Measurements from ENCODE around the gene RBL1. TPM values are rescaled to one million over a fixed set of nuclear protein-coding genes. Genes with fewer than 3 reads are reported as not detected.

Gene RBL1
- total RNA-seq, 3 donors from 2014 or later (not counting 1 experiment from before 2014, with no cell fraction given), result 21.0 to 28.4 (median 22.2) TPM

GRCh38 chr20:37111926-37112455 lies 16.2 kb upstream of the RBL1 start:
- intact Hi-C loops (cut with micrococcal nuclease), result no loop called here

DNA sequence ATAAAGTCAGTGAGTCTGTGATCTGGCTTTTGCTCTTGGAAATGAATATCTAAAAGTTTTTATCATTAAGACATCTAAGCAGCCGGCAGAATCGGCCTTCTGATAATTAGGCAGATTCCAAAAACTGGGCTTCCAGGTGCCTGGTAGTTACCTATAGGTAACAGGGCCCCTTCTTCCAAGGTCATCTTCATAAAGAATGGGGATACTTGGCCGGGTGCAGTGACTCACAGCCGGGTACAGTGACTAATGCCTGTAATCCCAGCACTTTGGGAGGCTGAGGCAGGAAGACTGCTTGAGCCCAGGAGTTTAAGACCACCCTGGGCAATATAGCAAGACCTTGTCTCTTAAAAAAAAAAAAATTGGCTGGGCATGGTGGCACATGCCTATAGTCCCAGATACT lies 12.9 kb upstream of the RBL1 start:
- no peaks in the 10 kb centered on the region for H3K9me3 Mint-ChIP-seq
- WGBS (ENCODE audit: insufficient coverage), result 94% methylated on average over 4 of the region's 4 CpGs
- no peak overlapping the region for H3K27ac ChIP-seq (ENCODE audit: low read length)
- TF ChIP-seq, protein P1, sequence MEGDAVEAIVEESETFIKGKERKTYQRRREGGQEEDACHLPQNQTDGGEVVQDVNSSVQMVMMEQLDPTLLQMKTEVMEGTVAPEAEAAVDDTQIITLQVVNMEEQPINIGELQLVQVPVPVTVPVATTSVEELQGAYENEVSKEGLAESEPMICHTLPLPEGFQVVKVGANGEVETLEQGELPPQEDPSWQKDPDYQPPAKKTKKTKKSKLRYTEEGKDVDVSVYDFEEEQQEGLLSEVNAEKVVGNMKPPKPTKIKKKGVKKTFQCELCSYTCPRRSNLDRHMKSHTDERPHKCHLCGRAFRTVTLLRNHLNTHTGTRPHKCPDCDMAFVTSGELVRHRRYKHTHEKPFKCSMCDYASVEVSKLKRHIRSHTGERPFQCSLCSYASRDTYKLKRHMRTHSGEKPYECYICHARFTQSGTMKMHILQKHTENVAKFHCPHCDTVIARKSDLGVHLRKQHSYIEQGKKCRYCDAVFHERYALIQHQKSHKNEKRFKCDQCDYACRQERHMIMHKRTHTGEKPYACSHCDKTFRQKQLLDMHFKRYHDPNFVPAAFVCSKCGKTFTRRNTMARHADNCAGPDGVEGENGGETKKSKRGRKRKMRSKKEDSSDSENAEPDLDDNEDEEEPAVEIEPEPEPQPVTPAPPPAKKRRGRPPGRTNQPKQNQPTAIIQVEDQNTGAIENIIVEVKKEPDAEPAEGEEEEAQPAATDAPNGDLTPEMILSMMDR (IDR thresholded peaks at IDR 0.05), result no peak
- H3K4me3 ChIP-seq (ENCODE audit: low read length), result no peak overlapping the region
- DNase-seq (no peak), ATAC-seq (no peak)
- no peaks in the 10 kb centered on the region for H3K9me3 ChIP-seq (ENCODE audit: control insufficient read depth, insufficient read depth, low read length)
- intact Hi-C loops (cut with micrococcal nuclease), result no loop called here
- H3K36me3 ChIP-seq (ENCODE audit: control insufficient read depth, insufficient read depth, low read length), result no peaks in the 10 kb centered on the region
- H3K36me3 Mint-ChIP-seq, result no peaks in the 10 kb centered on the region
- no peak overlapping the region for H3K27ac Mint-ChIP-seq
- H3K4me1 Mint-ChIP-seq, result no peaks in the 10 kb centered on the region
- H3K27me3 Mint-ChIP-seq (ENCODE audit: low read depth in 2 of 2), result no peaks in the 10 kb centered on the region
- no peaks in the 10 kb centered on the region for H3K27me3 ChIP-seq (ENCODE audit: control insufficient read depth, insufficient read depth, low read length)
- H3K4me3 Mint-ChIP-seq, result no peak overlapping the region
- no peaks in the 10 kb centered on the region for H3K4me1 ChIP-seq (ENCODE audit: control insufficient read depth, insufficient read depth, low read length)

More at GRCh38 chr20:37111926-37112455, 16.2 kb upstream of the RBL1 start:
- no peaks in the 10 kb centered on the region for H3K36me3 ChIP-seq (ENCODE audit: control insufficient read depth, insufficient read depth, low read length)
- H3K27me3 ChIP-seq (ENCODE audit: control insufficient read depth, insufficient read depth, low read length), result no peaks in the 10 kb centered on the region
- H3K4me3 ChIP-seq (ENCODE audit: low read length), result no peak overlapping the region
- no peak for DNase-seq
- no peak for ATAC-seq
- Mint-ChIP-seq H3K9me3 (no peaks in the 10 kb centered on the region), H3K4me1 (no peaks in the 10 kb centered on the region), H3K4me3 (no peak overlapping the region), H3K36me3 (no peaks in the 10 kb centered on the region), H3K27me3 (ENCODE audit: low read depth in 2 of 2) (no peaks in the 10 kb centered on the region), H3K27ac (no peak overlapping the region)
- H3K9me3 ChIP-seq (ENCODE audit: control insufficient read depth, insufficient read depth, low read length), result no peaks in the 10 kb centered on the region
- no peak overlapping the region for H3K27ac ChIP-seq (ENCODE audit: low read length)
- no peaks in the 10 kb centered on the region for H3K4me1 ChIP-seq (ENCODE audit: control insufficient read depth, insufficient read depth, low read length)
- TF ChIP-seq, protein P1 (IDR thresholded peaks at IDR 0.05), result no peak
- 100% methylated on average over 1 of the region's 2 CpGs for WGBS (ENCODE audit: insufficient coverage)

DNA sequence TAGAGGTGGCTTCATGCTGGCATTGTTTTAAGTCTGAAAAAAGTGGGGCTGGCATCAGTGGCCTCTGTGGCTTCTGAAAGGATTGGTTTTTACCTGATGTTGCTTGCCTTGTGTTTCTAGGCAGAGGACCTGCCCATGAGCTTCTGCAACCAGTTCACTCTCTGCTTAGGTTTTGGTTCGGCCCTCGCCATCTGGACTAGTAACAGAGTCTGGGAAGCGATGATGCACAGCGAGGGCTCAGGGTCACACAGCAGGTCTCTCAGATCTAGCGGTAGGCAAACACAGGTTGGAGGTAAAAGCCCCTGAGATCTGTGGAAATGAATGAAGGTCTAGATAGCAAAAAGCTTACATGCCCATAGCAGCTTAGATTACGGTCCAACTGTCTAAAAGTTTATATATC lies 6.8 kb upstream of the RBL1 start:
- H3K4me3 ChIP-seq (ENCODE audit: low read length), result no peak overlapping the region
- Mint-ChIP-seq H3K36me3 (no peaks in the 10 kb centered on the region), H3K27me3 (ENCODE audit: low read depth in 2 of 2) (no peaks in the 10 kb centered on the region), H3K9me3 (no peaks in the 10 kb centered on the region), H3K27ac (no peak overlapping the region), H3K4me1 (no peaks in the 10 kb centered on the region), H3K4me3 (no peak overlapping the region)
- no peaks in the 10 kb centered on the region for H3K27me3 ChIP-seq (ENCODE audit: control insufficient read depth, insufficient read depth, low read length)
- H3K27ac ChIP-seq (ENCODE audit: low read length), result no peak overlapping the region
- no peaks in the 10 kb centered on the region for H3K36me3 ChIP-seq (ENCODE audit: control insufficient read depth, insufficient read depth, low read length)
- H3K4me1 ChIP-seq (ENCODE audit: control insufficient read depth, insufficient read depth, low read length), result no peaks in the 10 kb centered on the region
- TF ChIP-seq, protein P1 (IDR thresholded peaks at IDR 0.05), result no peak
- no peak for ATAC-seq
- 97% methylated on average over 6 of the region's 6 CpGs for WGBS (ENCODE audit: insufficient coverage)
- no peak for DNase-seq
- H3K9me3 ChIP-seq (ENCODE audit: control insufficient read depth, insufficient read depth, low read length), result no peaks in the 10 kb centered on the region
- intact Hi-C loops (cut with micrococcal nuclease), result no loop called here
